Left renal pelvis (tissue), 4 donors: ENCODE results near the gene MEX3A. TPM values are rescaled to one million over a fixed set of nuclear protein-coding genes. Genes with fewer than 3 reads are reported as not detected.

Experiments
- DNase-seq, 4 donors: peaks; one replicate each; pipeline ENCODE4 v3.0.0-alpha.2; 2013; ENCODE audit warnings: low read depth in 4 of 4, low spot score in 3 of 4
- polyA plus RNA-seq, 4 donors: library from polyadenylated mRNA; unstranded; fragments of 120-200 nt; gene quantifications; one replicate each; pipeline ENCODE4 v1.2.1, GENCODE V29; 2013; ENCODE audit not compliant: insufficient read length in 4 of 4

The MEX3A gene
- polyA plus RNA-seq, 4 donors, result 40.9 to 46.9 (median 45.0) TPM

DNA sequence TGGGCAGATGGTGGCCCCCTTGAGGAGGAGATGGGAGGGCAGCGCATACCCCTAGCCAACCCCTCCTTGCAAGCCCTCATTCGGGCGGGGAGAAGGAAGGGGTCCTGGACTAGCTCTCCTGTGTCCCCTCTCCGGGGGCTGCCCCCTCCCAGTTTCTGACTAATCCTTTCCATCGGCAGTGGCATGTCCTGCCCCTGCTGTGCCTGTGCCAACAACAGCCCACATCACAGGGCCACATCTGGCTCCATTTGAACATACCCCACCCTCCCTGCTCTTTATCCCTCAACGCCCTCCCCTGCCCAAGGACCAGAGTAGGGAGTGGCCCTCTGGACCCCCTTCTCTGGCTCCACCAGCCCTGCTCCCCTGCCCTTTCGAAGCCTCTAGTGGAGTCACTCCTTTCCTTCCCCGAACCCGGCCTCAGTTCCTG lies 21.3 kb upstream of the MEX3A start:
- DNase-seq, result no peak

DNA sequence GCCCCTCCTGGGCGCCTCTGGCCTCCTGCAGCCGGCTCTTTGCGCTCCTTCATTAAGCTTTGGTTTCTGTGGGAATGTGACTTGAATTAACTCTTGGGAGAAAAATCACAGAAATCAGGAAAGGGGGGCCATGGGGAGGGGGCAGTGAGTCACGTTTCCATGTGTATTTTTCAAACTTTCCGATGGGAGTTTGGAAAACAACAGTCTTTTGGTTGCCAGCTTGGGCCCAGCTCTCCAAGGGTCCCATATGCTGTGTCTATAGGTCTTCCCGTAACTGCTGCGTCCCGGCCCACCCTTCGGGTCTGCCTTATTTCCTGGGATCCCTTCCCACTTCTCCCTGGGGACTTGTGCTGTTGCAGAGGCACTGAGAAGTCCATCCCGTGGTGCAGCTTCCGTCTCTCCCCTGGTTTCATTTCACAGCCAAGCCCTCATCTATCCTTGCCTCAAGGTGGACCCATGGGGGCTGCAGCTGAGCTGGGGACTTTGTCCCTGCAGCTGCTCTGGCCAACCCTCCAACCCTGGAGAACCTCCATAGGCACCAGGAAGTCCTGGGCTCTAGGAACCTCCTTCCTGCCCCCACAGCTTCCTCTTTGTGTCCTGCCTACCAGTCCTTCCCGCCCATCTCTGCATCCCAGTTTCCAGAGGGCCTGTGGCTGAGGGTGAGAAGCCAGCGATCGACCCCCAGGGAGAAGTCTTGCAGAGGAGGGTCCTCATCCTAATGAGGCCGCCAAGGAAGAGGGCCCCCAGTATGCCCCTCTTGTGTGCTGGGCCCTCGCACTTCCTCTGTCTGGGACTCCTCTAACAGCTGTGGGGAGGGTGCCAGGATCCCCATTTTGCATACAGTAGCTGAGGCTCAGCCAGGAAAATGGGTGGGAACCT lies 20.6 kb upstream of the MEX3A start:
- DNase-seq, result no peak

DNA sequence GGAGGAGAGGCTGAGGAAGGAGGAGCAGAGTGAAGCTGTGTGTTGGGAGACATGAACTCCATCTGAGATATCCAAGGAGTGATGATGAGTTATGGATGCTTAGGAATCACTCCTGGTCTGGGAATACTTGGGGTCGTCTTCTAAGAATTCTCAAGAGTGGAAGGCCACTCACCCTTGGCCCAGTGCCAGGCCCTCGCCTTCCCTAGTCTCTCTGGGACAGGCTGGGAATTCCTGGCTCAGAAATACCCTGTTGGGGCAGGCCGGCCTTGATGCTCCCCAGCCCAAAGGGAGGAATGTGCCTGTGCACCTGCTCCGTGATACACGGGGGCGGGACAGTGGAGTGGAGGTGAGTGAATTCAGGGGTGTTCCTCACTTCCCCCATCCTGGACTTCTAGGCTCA lies 19.6 kb upstream of the MEX3A start:
- DNase-seq, result no peak

DNA sequence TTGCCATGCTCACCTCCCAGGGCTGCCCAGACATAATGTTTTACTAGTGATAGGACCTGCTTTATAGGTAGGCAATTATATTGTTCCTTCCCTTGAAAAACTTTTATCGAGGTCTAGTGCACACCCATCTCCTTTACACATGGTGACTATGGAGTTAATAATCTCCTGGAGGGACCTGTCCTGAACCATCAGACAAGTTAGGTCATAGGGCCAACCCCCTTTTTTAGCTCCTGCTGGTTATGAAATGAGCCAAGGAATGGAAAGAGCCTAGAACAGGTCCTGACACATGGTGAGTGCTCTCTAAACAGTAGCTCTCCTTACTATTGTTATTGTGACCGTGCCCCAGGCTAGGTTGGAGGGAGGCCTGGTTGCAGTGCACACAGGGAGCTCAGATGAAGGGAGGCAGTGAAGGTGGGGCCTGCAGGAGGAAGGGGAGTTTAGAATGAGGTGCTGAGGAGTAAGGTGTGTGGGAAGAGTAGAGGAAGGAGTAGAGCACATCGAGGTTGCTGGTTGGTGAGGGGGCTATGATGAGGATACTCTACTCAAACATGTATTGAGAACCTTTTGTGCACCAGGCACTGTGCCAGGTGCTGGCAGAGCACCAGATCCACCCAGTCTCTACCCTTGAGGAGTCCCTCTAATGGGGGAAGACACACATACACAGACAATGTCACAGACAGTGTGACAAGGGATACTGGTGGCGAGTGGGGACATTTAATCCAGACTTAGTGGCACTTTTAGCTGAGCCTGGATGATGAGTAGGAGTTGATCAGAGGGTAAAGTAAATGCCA lies 18.1 kb upstream of the MEX3A start:
- DNase-seq, result no peak

DNA sequence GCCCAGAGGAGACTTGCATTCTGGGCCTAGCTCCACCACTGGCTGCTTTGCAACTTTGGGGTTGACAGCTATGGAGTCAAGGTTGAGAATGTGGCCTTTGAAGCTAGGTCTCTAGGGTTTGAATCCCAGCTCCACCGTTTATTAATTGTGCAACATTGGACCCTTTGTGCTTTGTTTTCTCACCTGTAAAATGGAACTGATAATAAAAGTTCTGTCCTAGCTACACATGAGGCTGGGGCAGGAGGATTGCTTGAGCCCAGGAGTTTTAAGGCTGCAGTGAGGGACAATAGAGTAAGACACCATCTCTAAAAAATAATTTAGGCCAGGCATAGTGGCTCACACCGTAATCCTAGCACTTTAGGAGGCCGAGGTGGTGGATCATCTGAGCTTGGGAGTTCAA lies 17.0 kb upstream of the MEX3A start:
- no peak for DNase-seq

DNA sequence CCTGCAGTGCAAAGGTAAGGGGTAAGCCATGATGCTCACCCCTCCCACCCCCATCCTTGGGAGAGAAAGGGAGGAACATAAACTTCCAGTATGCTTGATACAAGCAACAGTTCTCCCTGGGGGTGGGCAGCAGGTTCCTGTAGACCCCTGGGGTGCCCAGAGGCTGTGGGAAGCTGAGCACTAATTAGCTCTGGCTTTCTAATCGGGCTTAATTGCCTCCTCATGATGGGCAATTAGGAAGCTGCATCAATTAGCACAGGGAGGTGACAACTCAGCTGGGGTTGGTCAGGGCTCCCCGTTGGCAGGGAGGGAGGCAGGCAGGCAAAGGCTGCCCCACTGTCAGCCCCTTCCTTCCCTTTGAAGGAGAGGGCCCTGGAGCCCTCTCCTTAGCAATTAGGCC lies 16.5 kb upstream of the MEX3A start:
- no peak for DNase-seq

DNA sequence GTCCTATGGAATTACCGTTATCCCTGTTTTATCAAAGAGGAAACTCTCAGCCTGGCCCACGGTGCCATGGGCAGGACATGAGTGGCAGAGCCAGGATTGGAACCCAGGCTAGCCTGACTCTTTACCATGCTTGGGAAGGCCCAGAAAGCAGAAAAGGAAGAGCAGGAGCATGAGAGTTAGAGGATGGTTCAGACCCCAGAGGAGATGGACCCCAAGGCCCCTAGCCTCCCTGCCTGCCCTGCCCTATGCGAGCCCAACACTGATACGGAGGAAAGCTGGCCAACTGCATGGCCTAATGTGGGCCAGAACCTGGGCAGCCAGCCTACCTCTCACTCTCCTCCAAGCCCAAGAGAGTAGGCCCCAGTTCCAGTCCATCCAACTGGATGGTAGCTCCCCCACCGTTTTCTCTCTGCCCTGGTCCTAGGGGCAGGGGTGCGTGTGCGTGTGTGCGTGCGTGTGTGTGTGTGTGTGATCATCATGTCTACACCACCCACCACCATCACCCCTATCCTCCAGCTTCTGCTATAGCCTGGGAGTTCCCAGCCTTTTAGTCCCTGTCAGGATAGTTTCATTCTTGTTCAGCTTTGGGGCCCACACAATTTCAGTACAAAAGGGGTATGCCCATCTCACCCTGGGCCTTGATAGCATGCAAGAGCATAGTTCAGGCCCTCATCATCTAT lies 15.4 kb upstream of the MEX3A start:
- DNase-seq, result no peak

DNA sequence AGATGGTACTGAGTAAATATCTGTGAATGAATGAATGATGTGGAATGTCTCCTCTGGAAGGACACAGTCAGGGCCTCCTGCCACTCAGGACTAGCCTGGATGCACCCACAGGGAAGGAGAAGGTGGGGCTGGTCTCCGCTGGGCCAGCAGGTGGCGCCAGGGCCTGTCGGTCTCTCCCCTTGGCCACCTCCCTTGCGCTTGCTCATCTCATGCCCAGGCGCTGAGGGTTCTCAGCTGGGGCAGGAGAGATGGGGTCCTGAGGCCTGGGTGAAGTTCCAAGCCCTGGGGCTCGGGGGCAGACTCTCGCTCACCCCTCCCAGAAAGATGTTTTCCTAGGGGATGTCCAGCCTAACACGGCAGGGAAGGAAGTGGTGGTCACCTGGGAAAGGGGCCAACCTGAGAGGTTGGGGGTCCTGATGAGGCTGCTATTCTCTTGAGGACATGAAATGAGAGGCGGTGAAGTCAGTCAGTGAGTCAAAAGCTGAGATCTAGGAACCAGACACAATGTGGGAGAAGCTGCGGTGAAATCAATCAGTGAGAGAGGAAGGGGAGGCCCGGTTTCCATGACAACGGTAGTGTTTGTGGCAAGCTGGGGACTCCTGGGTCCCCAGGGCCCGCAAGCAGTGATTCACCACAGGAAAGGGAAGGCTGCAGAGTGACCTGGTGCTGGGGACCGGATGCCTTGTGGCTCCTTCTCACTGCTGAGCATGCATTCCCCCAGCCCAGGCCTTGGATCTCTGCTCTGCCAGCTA lies 14.6 kb upstream of the MEX3A start:
- no peak for DNase-seq

DNA sequence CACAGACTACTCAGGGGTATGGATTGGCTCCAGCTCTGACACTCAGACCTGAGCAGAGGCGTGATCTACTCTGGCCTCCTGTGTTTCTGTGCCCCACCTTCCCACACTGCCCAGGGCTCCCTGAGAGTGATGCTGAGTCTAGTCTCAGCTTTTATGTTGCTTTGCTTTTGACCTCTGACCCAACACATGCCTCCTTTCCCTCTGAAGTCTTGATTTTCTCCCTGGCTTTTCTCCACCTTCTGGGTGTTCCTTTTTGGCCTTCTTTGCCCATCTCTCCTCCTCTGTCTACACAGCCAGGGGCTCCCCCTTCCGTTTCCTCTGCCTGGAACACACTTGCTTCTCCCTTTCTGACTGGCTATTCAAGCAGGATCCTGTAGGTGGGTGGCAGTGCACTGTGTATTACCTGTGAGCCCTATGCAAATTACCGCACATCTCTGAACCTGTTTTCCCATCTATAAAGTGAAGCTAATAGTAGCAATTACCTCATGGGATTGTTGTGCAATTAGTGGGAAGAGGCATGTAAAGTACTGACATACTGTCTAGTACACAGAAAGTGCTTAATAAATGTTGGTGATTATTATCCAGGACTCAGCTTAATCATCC lies 13.7 kb upstream of the MEX3A start:
- no peak for DNase-seq

DNA sequence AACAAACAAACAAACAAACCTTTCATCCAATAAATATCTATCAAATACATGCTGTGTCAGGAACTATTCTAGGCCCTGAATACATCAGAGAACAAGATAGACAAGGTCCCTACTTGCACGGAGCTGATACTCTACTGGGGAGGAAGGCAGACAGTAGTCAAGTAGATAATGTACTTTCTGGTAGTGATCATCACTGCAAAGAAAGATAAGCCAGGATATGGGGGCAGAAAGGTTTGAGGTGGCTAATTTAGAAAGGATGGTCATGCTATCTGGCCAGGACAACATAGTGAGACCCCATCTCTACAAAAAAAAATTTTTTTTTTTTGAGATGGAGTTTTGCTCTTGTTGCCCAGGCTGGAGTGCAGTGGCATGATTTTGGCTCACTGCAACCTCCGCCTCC lies 9.3 kb upstream of the MEX3A start:
- DNase-seq, result no peak

DNA sequence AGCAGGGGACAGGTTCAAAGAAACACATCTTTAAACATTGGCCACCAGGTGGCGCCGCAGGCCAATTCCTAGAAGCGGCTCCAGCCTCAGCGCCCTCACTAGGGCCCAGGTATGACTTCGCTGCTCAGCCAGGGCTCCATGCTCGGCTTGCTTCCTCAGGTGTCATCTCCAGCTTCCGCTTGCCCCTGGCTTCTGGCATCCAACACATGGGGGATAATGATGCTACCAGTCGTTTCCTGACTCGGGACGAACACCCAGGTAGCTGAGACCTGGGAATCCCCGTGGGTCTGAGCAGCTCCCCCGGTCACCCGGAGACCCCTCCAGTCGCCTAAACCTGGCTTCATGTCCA lies 8.5 kb upstream of the MEX3A start:
- peak in 1 of 4 donors; percentile 75 for DNase-seq

DNA sequence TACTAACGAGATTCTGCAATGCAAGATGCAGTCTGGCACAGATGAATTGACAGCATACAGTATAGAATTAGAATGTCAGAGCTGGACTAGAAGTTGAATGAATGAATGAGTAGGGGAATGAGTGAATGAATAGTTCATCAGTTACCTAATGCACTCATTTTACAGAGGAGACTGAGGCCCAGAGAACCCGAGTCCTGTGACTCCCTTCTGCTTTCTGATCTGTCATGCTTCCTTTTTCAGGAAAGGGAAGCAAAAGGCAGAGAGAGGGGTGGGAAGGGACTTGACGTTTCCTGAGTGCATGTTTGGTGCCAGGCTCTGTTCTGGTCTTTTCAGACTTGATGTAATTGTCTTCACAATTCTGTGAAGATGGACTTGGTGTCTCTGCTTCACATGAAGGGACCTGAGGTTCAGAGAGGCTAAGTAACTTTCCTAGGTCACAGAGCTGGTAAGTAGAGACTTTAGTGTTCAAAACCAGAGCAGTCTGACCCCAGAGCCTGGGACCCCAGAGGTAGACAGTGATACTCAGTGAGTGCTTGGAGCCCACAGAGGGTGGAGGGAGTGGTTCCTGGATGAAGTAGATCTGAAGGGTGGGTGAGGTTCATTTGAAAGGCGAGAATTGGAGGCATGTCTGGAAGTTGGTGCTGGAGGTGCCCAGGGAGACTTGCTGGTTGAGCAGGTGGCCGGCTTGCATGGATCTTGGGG lies 8.0 kb upstream of the MEX3A start:
- no peak for DNase-seq

DNA sequence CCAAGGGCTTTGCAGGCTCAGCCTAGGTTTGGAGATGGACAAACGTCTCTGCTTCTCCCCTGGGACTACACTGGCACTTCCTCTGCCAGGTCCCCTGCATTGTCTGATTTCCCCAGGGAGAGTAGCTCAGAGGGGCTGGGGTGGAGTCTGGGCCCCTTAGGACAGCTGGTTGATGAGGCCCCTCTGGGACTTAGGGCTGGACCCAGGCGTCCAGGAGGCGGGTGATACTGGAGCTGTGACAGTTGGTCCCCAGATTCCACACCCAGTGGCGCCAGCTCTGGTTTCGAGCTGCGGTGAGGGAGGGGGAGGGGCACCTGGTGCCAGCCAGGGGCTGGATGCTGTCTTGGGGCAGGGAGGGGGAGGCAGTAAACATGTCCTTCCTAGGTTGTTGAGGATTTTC lies 7.4 kb upstream of the MEX3A start:
- no peak for DNase-seq

DNA sequence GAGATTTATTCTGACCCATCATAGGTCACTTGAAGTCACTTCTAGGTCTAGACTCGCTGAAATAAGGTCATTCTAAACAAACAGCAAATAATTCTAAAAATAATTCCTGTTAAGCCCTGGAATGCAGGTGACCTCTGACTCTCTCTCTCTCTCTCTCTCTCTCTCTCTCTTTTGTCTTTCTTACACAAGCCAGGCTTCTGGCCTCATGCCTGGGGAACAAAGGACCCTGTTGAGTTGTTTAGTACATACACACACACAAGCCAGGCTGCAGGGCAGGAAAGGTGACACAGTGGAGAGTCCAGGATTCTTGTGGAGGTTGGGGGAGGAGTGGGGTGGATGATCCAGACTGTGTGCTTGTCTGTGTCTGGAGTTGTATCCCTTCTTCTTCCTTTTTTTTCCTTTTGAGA lies 4.0 kb upstream of the MEX3A start:
- no peak for DNase-seq

DNA sequence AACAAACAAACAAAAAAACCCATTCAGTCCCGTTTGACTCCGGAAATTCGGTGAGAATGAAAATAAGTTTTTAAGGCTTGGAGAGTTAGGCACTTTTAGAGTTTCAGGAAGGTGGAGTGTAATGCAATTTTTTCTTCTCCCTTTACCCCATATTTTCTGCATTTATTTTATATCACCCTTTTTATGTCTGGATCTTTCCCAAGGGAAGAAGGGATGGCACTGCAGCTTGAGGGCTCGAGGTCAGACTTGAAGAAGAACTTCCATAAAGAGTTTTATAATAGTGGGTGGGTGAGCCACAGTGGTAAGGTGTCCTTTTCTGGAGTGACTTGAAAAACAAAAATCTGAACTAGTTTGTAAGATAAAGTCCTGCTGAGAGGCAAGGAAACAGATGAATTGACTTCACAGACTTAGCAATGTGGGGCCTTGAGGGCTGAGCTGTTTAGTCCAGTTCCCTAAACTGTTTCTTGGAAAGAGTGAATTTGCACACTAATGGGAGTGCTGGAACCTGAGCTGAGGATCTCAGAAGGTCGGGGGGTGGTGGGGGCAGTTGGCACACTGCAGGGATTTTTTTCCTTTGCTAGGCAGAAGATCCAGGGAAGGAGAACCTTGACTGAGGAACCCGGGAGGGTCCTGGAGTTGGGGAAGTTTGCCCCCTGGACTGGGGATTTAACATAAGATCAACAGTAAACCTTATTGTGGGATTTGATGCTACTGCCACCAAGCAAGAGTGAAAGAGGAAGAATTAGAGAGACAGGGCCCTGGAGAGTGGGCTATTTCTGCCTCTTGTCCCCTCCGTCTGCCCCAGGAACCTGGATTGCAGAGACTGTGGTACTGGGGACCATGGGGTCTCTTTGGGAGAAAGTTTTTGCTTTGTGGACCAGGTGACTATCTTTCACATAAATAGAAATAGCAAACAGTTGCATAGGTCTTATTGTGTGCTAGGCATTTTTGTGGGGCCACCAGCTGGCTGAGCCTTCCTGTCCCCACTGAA lies 1.8 kb upstream of the MEX3A start:
- no peak for DNase-seq

DNA sequence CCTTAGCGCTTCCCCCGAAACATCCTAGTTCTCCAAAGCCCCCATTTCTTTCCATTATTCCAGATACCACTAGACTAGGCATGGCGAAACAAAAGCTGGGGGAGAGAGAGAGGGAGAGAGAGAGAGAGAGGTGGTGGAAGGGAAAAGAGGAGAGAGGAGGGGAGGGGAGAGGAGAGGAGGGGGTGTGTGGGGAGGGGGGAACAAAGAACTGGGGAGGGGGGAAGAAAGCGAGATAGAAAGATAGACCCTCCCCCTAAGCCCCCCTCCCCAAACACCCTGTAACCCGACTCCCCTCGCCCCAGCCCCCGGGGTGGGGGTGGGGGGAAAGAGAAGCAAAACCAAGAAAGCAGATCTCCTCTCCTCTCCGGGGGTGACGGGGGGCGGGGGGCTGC lies 352 bp downstream of the MEX3A start:
- no peak for DNase-seq

DNA sequence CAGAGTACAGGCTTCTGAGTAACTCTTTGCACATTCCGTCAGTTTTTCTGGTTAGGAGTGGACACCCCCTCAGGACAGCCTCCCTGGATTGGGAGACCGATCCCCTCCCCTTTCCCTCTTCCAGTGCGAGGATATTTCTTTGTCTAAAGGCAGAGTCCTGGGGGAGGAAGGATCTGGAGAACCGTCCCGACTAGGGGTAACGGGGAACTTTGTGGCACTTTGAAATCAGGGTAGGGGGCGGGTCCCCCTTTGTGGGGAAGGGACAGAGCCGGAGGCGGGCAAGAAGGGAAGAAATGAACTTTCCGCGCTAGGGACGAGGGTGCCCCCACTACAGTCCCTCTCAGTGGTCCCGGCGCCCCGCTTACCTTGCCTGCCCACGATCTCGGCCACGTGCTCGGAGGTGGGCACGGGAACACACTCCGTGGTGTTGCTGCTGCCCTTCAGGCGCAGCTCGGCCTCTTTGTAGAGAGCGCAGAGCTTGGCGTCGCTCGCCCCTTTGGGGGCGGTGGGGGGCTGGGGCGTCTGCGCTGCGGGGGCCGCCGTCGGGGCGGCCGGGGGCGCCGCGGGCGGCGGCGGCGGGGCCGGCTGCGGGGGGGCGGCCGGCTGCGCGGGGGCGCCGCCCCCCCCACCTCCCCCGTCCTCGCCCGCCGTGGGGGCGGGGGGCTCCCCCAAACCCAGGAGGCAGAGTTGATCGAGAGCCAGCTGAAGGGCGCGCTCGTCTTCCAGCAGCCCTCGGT lies 917 bp downstream of the MEX3A start:
- DNase-seq, result no peak

DNA sequence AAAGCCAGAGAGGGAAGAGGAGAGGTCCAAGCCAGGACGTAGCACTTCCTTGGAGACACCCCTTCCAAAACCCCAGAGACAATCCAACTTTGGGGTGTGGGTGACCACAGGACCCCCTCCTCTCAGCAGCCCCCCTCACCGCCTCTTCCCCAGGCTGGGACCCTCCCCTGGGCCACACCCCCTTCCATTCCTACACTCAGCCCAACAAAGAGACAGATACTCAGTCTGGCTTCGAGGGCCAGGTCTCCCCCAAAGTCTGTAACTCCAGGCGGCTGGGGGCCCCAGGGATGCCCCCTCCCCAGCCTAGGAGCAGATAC lies 1.4 kb downstream of the MEX3A start:
- DNase-seq, result no peak
